Mesenchymal stem cell (in vitro differentiated cells and primary cell): ENCODE data around the gene GAGE2A.
"Not testable (repeated sequence)": the region's sequence is repeated elsewhere in the genome, so short reads cannot be mapped to it uniquely, and the experiment has no call there.

Experiments used
- DNase-seq: peaks from one replicate; pipeline ENCODE4 v3.0.0-alpha.2; 2013
- H2AFZ ChIP-seq: one replicate; pipeline ENCODE4 v1.6.1; 2013; ENCODE audit warnings: low read depth, mild to moderate bottlenecking, control low read depth, inconsistent platforms, low read length, moderate library complexity
- H2AK5ac ChIP-seq: 2 replicates; pipeline ENCODE4 v1.6.1; 2013; ENCODE audit warnings: low read length, moderate library complexity, mild to moderate bottlenecking, inconsistent platforms; ENCODE audit not compliant: severe bottlenecking
- H2BK120ac ChIP-seq: one replicate; pipeline ENCODE4 v1.6.1; 2013; ENCODE audit warnings: low read depth, mild to moderate bottlenecking, inconsistent platforms, low read length, moderate library complexity
- H2BK12ac ChIP-seq, 2 experiments: one replicate each; pipeline ENCODE4 v1.6.1; 2013; ENCODE audit warnings: inconsistent platforms in 2 of 2, low read length in 2 of 2, mild to moderate bottlenecking in 2 of 2, moderate library complexity in 2 of 2, control low read depth in 1 of 2
- H2BK15ac ChIP-seq: one replicate; pipeline ENCODE4 v1.6.1; 2013; ENCODE audit warnings: mild to moderate bottlenecking, low read depth, inconsistent platforms; ENCODE audit not compliant: poor library complexity, severe bottlenecking
- H2BK5ac ChIP-seq: 2 replicates; pipeline ENCODE4 v1.6.1; 2013; ENCODE audit warnings: low read depth, mild to moderate bottlenecking, low read length, control low read depth, inconsistent platforms; ENCODE audit not compliant: poor library complexity, severe bottlenecking
- H3K14ac ChIP-seq, 2 experiments: one replicate each; pipeline ENCODE4 v1.6.1; 2013; ENCODE audit warnings: inconsistent platforms in 2 of 2, low read length in 2 of 2, control low read depth in 1 of 2, mild to moderate bottlenecking in 1 of 2, moderate library complexity in 1 of 2
- H3K18ac ChIP-seq, 2 experiments: one replicate each; pipeline ENCODE4 v1.6.1; 2013; ENCODE audit warnings: inconsistent platforms in 2 of 2, low read length in 2 of 2, control low read depth in 1 of 2, low read depth in 1 of 2, mild to moderate bottlenecking in 1 of 2
- H3K23ac ChIP-seq, 2 experiments: one replicate each; pipeline ENCODE4 v1.6.1; 2013; ENCODE audit warnings: inconsistent platforms in 2 of 2, low read length in 2 of 2, mild to moderate bottlenecking in 2 of 2, moderate library complexity in 2 of 2, control low read depth in 1 of 2
- H3K27ac ChIP-seq: 2 replicates; pipeline ENCODE4 v1.5.1; 2013; ENCODE audit warnings: mild to moderate bottlenecking, moderate library complexity, low read length, control low read depth, inconsistent platforms; ENCODE audit not compliant: poor library complexity, severe bottlenecking
- H3K27me3 ChIP-seq, 2 experiments: 2 replicates each; pipeline versions ENCODE4 v1.6.1 to v1.7.0; 2013; ENCODE audit warnings: low read length in 2 of 2, mild to moderate bottlenecking in 2 of 2, moderate library complexity in 2 of 2, control low read depth in 1 of 2, inconsistent platforms in 1 of 2; ENCODE audit not compliant: control insufficient read depth in 1 of 2, insufficient read depth in 1 of 2
- H3K36me3 ChIP-seq, 2 experiments: 2 replicates each; pipeline versions ENCODE4 v1.6.1 to v1.7.0; 2013; ENCODE audit warnings: low read length in 2 of 2, control low read depth in 1 of 2, inconsistent platforms in 1 of 2, low read depth in 1 of 2, mild to moderate bottlenecking in 1 of 2; ENCODE audit not compliant: insufficient read depth in 2 of 2, control insufficient read depth in 1 of 2
- H3K4ac ChIP-seq, 2 experiments: one replicate each; pipeline ENCODE4 v1.6.1; 2013; ENCODE audit warnings: inconsistent platforms in 2 of 2, low read length in 2 of 2, mild to moderate bottlenecking in 2 of 2, moderate library complexity in 2 of 2, control low read depth in 1 of 2, low read depth in 1 of 2
- H3K4me1 ChIP-seq: 2 replicates; pipeline ENCODE4 v1.6.1; 2013; ENCODE audit warnings: low read depth, low read length, control low read depth; ENCODE audit not compliant: control insufficient read depth, insufficient read depth
- H3K4me2 ChIP-seq: 2 replicates; pipeline ENCODE4 v1.6.1; 2013; ENCODE audit warnings: low read length, mild to moderate bottlenecking, inconsistent platforms; ENCODE audit not compliant: poor library complexity, severe bottlenecking
- H3K4me3 ChIP-seq, 2 experiments: 2 replicates each; pipeline versions ENCODE4 v1.5.1 to v1.7.0; 2013; ENCODE audit warnings: low read length in 2 of 2, mild to moderate bottlenecking in 2 of 2, control low read depth in 1 of 2, low read depth in 1 of 2; ENCODE audit not compliant: insufficient read depth in 1 of 2
- H3K79me1 ChIP-seq: replicated peaks from 2 replicates; pipeline ENCODE4 v1.6.1; 2013; ENCODE audit warnings: mild to moderate bottlenecking, control low read depth, low read length, inconsistent platforms; ENCODE audit not compliant: poor library complexity, severe bottlenecking
- H3K9ac ChIP-seq: 2 replicates; pipeline ENCODE4 v1.7.0; 2013; ENCODE audit warnings: mild to moderate bottlenecking, low read length, moderate library complexity
- H3K9me3 ChIP-seq: 2 replicates; pipeline ENCODE4 v1.7.0; 2013; ENCODE audit warnings: mild to moderate bottlenecking, low read length; ENCODE audit not compliant: control insufficient read depth
- H4K8ac ChIP-seq: one replicate; pipeline ENCODE4 v1.6.1; 2013; ENCODE audit warnings: inconsistent platforms, mild to moderate bottlenecking, low read length, moderate library complexity
- H4K91ac ChIP-seq: one replicate; pipeline ENCODE4 v1.6.1; 2013; ENCODE audit warnings: mild to moderate bottlenecking, low read length, inconsistent platforms
- WGBS: methylation state at CpG from one replicate; pipeline ENCODE4 v1.1.7; 2013; ENCODE audit warnings: mixed read lengths; 5-methylcytosine and 5-hydroxymethylcytosine counted together

GAGE2A gene

DNA sequence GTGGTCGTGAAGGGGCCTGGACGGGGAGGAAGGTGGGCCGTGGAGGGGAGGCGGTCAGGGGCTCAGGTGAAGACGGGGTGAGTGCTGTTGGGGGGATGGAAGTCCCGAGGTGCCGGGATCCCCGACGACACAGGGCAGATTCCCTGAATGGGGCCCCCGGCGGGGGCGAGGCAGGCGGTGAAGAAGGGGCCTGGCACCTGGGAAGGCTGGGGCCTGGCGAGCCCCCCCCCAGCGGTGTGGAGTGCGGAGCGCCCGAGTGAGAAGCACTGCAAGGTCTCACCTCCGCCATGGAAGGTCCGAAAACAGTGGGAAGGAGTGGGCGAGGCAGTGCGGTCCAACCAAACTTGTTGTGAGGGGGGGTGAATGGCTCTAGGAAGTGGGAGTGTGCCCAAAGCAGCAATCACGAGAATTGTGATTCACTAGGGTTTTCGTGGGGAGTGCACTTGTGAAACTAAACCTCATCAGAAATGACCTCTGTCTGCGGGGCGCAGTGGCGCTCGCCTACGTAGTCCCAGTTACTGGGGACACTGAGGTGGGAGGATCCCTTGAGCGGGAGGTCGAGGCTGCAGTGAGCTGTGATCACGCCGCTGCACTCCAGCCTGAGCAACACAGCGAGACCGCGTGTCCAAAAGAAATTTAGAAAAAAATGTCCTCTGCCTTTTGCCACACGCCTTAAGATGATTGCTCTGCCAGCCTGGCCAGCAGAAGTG lies 628 bp downstream of the GAGE2A start:
- not testable (repeated sequence) for H3K14ac ChIP-seq, H3K4me1 ChIP-seq, H2BK15ac ChIP-seq, H3K27ac ChIP-seq, H2AFZ ChIP-seq, H4K8ac ChIP-seq, H3K9ac ChIP-seq, H2BK5ac ChIP-seq, H3K23ac ChIP-seq, H3K36me3 ChIP-seq, H2BK120ac ChIP-seq, H3K4me3 ChIP-seq, DNase-seq, H3K4ac ChIP-seq, H3K27me3 ChIP-seq, H4K91ac ChIP-seq, H3K4me2 ChIP-seq, H3K9me3 ChIP-seq, H3K79me1 ChIP-seq, H2BK12ac ChIP-seq, H2AK5ac ChIP-seq, H3K18ac ChIP-seq
- WGBS = 88% methylated on average over 9 of the region's 37 CpGs

DNA sequence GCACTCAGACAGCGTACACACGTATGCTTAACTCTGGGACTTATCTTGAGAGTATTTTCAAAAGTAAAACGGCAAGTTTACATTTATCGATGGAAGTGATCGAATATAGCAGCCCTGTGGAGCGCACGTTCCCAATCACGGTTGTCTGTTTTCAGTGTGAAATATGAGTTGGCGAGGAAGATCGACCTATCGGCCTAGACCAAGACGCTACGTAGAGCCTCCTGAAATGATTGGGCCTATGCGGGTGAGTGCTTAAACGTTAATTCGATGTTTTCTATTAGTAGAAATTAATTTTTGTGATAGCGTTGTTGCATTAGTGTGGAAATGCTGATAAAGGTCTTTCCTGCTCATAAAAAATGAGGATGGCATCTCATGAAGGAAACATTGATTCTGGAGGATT lies 1.2 kb downstream of the GAGE2A start:
- H3K4me3 ChIP-seq, H2AFZ ChIP-seq, DNase-seq, H3K36me3 ChIP-seq, H3K27me3 ChIP-seq, H3K9me3 ChIP-seq, H3K14ac ChIP-seq, H4K8ac ChIP-seq, H2AK5ac ChIP-seq, H3K18ac ChIP-seq, H3K4me1 ChIP-seq, H2BK120ac ChIP-seq, H3K23ac ChIP-seq, H2BK12ac ChIP-seq, H3K4me2 ChIP-seq, H3K79me1 ChIP-seq, H3K27ac ChIP-seq, H3K4ac ChIP-seq, H3K9ac ChIP-seq, H2BK15ac ChIP-seq, H2BK5ac ChIP-seq, H4K91ac ChIP-seq: not testable (repeated sequence)
- WGBS = 95% methylated on average over 11 of the region's 17 CpGs

DNA sequence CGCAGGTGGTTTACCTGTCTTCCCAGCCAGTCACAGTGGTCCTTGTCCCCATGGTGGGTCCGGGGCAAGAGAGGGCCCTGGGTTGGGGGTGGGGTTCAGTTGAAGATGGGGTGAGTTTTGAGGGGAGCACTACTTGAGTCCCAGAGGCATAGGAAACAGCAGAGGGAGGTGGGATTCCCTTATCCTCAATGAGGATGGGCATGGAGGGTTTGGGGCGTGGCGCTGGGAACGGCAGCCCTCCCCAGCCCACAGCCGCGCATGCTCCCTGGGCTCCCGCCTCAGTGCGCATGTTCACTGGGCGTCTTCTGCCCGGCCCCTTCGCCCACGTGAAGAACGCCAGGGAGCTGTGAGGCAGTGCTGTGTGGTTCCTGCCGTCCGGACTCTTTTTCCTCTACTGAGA lies 9.4 kb downstream of the GAGE2A start, which contains the start of gene GAGE1:
Gene GAGE1, plus strand, starts transcription at position 301 of the 400 bp plus-strand sequence. CDS start 1,155 bp downstream, outside the sequence.
- not testable (repeated sequence) for H4K8ac ChIP-seq, H3K9ac ChIP-seq, H3K4me3 ChIP-seq, H2BK12ac ChIP-seq, H3K27me3 ChIP-seq, H3K4me2 ChIP-seq, H3K4ac ChIP-seq, H3K79me1 ChIP-seq, H3K23ac ChIP-seq, H2BK120ac ChIP-seq, H4K91ac ChIP-seq, H2BK5ac ChIP-seq, H3K9me3 ChIP-seq, DNase-seq, H3K4me1 ChIP-seq, H3K36me3 ChIP-seq, H2AK5ac ChIP-seq, H2AFZ ChIP-seq, H3K18ac ChIP-seq, H3K14ac ChIP-seq, H2BK15ac ChIP-seq, H3K27ac ChIP-seq
- WGBS = no CpG with 5 or more reads among the region's 16 CpGs

DNA sequence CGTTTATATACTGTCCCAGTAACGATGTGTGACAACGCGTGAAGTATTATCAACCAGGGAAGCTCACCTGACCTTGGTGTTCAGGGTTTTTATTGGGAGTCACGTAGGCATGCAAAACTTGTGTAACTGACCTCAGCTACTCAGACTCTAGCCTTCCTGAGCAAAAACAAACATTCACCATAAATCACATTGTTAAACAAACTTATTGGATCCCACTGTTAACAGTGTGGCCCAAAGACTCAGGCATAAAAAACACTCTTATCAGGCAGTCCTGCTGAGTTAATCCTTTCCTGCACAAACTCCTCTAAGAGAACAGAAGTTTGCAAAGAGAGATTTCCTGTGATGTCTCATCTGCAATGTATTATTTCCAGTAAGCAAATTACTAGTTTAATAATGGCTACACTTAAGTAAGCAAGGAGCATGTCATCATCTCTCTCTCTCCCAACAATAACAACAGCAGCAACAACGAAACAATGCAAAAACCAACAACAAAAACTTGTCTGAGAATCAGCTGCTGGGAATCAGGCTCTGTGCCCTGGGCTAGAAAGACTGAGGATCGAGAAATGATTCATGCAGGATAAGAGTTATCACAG lies 21.5 kb downstream of the GAGE2A start:
- Histone ChIP-seq H3K4me1 (no peaks in the 10 kb centered on the region), H2BK120ac (no peak overlapping the region), H3K27ac (no peak overlapping the region), H3K18ac (no peak overlapping the region), H2BK12ac (no peak overlapping the region), H3K9me3 (no peaks in the 10 kb centered on the region), H4K8ac (no peak overlapping the region), H2BK5ac (no peak overlapping the region), H2BK15ac (no peak overlapping the region), H3K4ac (no peak overlapping the region), H2AFZ (no peak overlapping the region), H3K36me3 (no peaks in the 10 kb centered on the region), H3K4me3 (no peak overlapping the region), H3K27me3 (peaks cover 0 to 26% of the 10 kb centered on the region in 2 experiments), H3K79me1 (no peaks in the 10 kb centered on the region), H4K91ac (no peak overlapping the region), H3K4me2 (no peak overlapping the region), H2AK5ac (no peak overlapping the region), H3K9ac (no peak overlapping the region), H3K23ac (no peak overlapping the region), H3K14ac (no peak overlapping the region)
- DNase-seq = no peak
- WGBS = 45% methylated on average over 6 of the region's 7 CpGs
